Activated CD4-positive, alpha-beta T cell treated with anti-CD3 and anti-CD28 coated beads for 24 hours (primary cell): Measurements from ENCODE around the gene RBX1.

ENCODE experiments used
- DNase-seq, 2 donors: peaks; one replicate each; pipeline ENCODE4 v3.0.0-alpha.2; 2020; ENCODE audit warnings: low read depth in 2 of 2

The RBX1 gene

GRCh38 chr22:41022470-41023298, 71.5 kb downstream of the RBX1 start:
- DNase-seq = peak; percentile 69 to 80
